Chondrocyte (in vitro differentiated cells): ENCODE results near the gene RIBC2. TPM values are rescaled to one million over a fixed set of nuclear protein-coding genes. Genes with fewer than 3 reads are reported as not detected.
"Not testable (repeated sequence)": the region's sequence is repeated elsewhere in the genome, so short reads cannot be mapped to it uniquely, and the experiment has no call there.

Experiments
- DNase-seq: peaks from one replicate; pipeline ENCODE4 v3.0.0; 2021; ENCODE audit warnings: mixed read lengths, low spot score
- H3K27ac Mint-ChIP-seq: one replicate; pipeline ENCODE4 v1.8.0; 2021; ENCODE audit warnings: mild to moderate bottlenecking, moderate library complexity, mixed read lengths; ENCODE audit not compliant: unreplicated experiment
- H3K27me3 Mint-ChIP-seq: 2 replicates; pipeline ENCODE4 v1.8.0; 2021; ENCODE audit warnings: low read depth, mixed read lengths
- H3K36me3 Mint-ChIP-seq: 2 replicates; pipeline ENCODE4 v1.8.0; 2021; ENCODE audit warnings: low read depth, mixed read lengths
- H3K4me1 Mint-ChIP-seq: 2 replicates; pipeline ENCODE4 v1.8.0; 2021; ENCODE audit warnings: low read depth, mild to moderate bottlenecking, mixed read lengths
- H3K4me3 Mint-ChIP-seq: one replicate; pipeline ENCODE4 v1.8.0; 2021; ENCODE audit warnings: mild to moderate bottlenecking, moderate library complexity, mixed read lengths; ENCODE audit not compliant: unreplicated experiment
- H3K9me3 Mint-ChIP-seq: 2 replicates; pipeline ENCODE4 v1.8.0; 2021; ENCODE audit warnings: low read depth, mixed read lengths
- CTCF ChIP-seq: fragments of 200-600 bp; sonication (generic); IDR thresholded peaks from 2 replicates; pipeline ENCODE4 v1.5.0; 2021; ENCODE audit warnings: antibody characterized with exemption, mild to moderate bottlenecking, moderate library complexity
- total RNA-seq: library from RNA; stranded (reverse); gene quantifications from 3 replicates; pipeline ENCODE4 v1.2.1, GENCODE V29; 2021

RIBC2 gene
- total RNA-seq, 1 donor from 2014 or later, result not detected

DNA sequence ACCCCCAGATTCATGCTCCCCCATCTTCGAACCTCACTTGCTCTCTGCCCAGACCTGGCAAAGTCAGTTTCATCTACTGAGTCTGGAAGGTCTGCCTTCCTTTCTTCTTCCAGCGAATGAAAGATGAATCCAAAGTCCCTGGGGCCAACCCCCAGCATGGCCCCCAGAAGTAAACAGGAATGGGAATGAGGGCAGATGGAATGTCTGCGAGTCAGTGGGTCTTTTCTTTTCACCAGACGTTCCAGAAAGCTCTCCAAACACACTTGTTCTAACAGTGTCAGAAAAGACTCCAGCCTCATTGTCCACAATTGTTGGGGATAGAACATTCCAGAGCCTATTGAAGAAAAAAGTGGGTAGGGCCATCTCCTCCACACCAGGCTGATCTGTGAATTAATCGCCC is 28.6 kb downstream of the RIBC2 start:
- H3K4me3 Mint-ChIP-seq, result no peak overlapping the region
- no peak overlapping the region for H3K27ac Mint-ChIP-seq
- H3K36me3 Mint-ChIP-seq, result no peaks in the 10 kb centered on the region

DNA sequence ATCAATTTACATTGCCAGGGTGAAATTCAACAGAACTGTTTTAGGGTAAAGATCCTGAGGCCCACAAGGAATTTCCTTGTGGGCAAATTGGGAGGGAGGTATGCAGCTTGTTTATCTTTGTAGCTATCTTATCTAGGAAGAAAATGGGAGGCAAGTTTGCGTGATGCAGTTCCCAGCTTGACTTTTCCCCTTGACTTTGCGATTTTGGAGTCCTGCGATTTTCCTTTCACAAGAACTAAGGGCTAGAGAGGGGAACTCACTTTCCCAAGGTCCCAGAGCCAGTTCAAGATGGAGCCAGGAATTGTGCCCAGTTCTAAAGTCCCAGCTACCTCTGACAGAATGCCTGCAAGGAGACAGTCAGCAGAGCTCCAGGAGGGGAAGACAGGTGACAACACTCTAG is 30.7 kb downstream of the RIBC2 start:
- Mint-ChIP-seq H3K27ac (no peak overlapping the region), H3K4me1 (peaks cover 19% of the 10 kb centered on the region), H3K27me3 (no peaks in the 10 kb centered on the region), H3K36me3 (no peaks in the 10 kb centered on the region), H3K9me3 (no peaks in the 10 kb centered on the region), H3K4me3 (no peak overlapping the region)
- DNase-seq, result no peak
- TF ChIP-seq CTCF, result no peak

More for the DNA sequence above, 28.6 kb downstream of the RIBC2 start:
- Mint-ChIP-seq H3K9me3 (no peaks in the 10 kb centered on the region), H3K27me3 (no peaks in the 10 kb centered on the region), H3K4me1 (peaks cover 19% of the 10 kb centered on the region)
- DNase-seq, result no peak
- TF ChIP-seq CTCF, result no peak

GRCh38 chr22:45445031-45445710 is 31.7 kb downstream of the RIBC2 start:
- Mint-ChIP-seq H3K4me3 (no peak overlapping the region), H3K36me3 (no peaks in the 10 kb centered on the region), H3K27me3 (no peaks in the 10 kb centered on the region), H3K4me1 (peaks cover 19% of the 10 kb centered on the region), H3K27ac (no peak overlapping the region), H3K9me3 (no peaks in the 10 kb centered on the region)
- DNase-seq, result no peak
- TF ChIP-seq CTCF, result no peak

GRCh38 chr22:45446216-45446615 is 32.7 kb downstream of the RIBC2 start:
- TF ChIP-seq CTCF, result no peak
- Mint-ChIP-seq H3K4me3 (no peak overlapping the region), H3K4me1 (peaks cover 23% of the 10 kb centered on the region), H3K27ac (no peak overlapping the region), H3K9me3 (no peaks in the 10 kb centered on the region), H3K36me3 (no peaks in the 10 kb centered on the region), H3K27me3 (no peaks in the 10 kb centered on the region)
- no peak for DNase-seq

DNA sequence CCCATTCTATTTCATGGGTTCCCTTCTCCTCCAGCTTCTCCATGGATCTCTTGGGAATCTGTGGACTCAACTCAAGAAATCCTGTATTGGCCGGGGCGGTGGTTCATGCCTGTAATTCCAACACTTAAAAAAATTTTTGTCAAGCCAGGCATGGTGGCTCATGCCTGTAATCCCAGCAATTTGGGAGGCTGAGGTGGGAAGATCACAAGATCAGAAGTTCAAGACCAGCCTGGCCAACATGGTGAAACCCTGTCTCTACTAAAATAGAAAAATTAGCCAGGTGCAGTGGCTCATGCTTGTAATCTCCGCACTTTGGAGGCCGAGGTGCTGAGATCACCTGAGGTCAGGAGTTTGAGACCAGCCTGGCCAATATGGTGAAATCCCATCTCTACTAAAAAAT is 34.1 kb downstream of the RIBC2 start:
- H3K27me3 Mint-ChIP-seq, H3K4me3 Mint-ChIP-seq, H3K27ac Mint-ChIP-seq, H3K9me3 Mint-ChIP-seq, H3K36me3 Mint-ChIP-seq, DNase-seq: not testable (repeated sequence)
- H3K4me1 Mint-ChIP-seq, result peaks cover 18% of the 10 kb centered on the region

GRCh38 chr22:45448431-45448830 is 34.9 kb downstream of the RIBC2 start:
- H3K4me3 Mint-ChIP-seq, result no peak overlapping the region
- H3K9me3 Mint-ChIP-seq, result no peaks in the 10 kb centered on the region
- H3K27ac Mint-ChIP-seq, result no peak overlapping the region
- H3K4me1 Mint-ChIP-seq, result peaks cover 23% of the 10 kb centered on the region
- DNase-seq, result no peak
- H3K36me3 Mint-ChIP-seq, result no peaks in the 10 kb centered on the region
- TF ChIP-seq CTCF, result no peak
- no peaks in the 10 kb centered on the region for H3K27me3 Mint-ChIP-seq

- peaks cover 17% of the 10 kb centered on the region for H3K4me1 Mint-ChIP-seq
- H3K9me3 Mint-ChIP-seq, H3K27me3 Mint-ChIP-seq, H3K27ac Mint-ChIP-seq, H3K4me3 Mint-ChIP-seq, DNase-seq, H3K36me3 Mint-ChIP-seq: not testable (repeated sequence)
These were observed 35.9 kb downstream of the RIBC2 start for GRCh38 chr22:45449442-45449841.
